SJSA1 (cell line): ENCODE measurements around the gene HCFC1. TPM values are rescaled to one million over a fixed set of nuclear protein-coding genes. Genes with fewer than 3 reads are reported as not detected.

Experiments
- DNase-seq, 2 experiments: peaks; one replicate each; pipeline ENCODE4 v3.0.0-alpha.2; 2015 to 2020; ENCODE audit warnings: low spot score in 2 of 2, low read depth in 1 of 2
- H3K27ac ChIP-seq: fragments of 250-450 bp; sonication (Bioruptor Pico); 2 replicates; pipeline ENCODE4 v1.5.1; 2020; ENCODE audit warnings: mild to moderate bottlenecking, moderate library complexity
- H3K27me3 ChIP-seq: fragments of 250-450 bp; sonication (Bioruptor Pico); replicated peaks from 2 replicates; pipeline ENCODE4 v1.5.1; 2020; ENCODE audit warnings: mild to moderate bottlenecking, moderate library complexity
- H3K36me3 ChIP-seq: fragments of 250-450 bp; sonication (Bioruptor Pico); 2 replicates; pipeline ENCODE4 v1.5.1; 2020; ENCODE audit warnings: mild to moderate bottlenecking
- H3K4me1 ChIP-seq: fragments of 250-450 bp; sonication (Bioruptor Pico); replicated peaks from 2 replicates; pipeline ENCODE4 v1.6.1; 2021; ENCODE audit warnings: mild to moderate bottlenecking
- H3K4me3 ChIP-seq: fragments of 250-450 bp; sonication (Bioruptor Pico); 2 replicates; pipeline ENCODE4 v1.5.1; 2020; ENCODE audit warnings: mild to moderate bottlenecking
- H3K9me3 ChIP-seq: fragments of 250-450 bp; sonication (Bioruptor Pico); replicated peaks from 2 replicates; pipeline ENCODE4 v1.5.1; 2020; ENCODE audit warnings: mild to moderate bottlenecking
- total RNA-seq: library from RNA; depleted of rRNA; stranded (reverse); fragments of >200 nt; shearing (Covaris generic); gene quantifications from 2 replicates; pipeline ENCODE4 v1.2.3, GENCODE V29; 2014

Gene HCFC1
- total RNA-seq, 1 experiment from 2014 or later, result 42.8 TPM

DNA sequence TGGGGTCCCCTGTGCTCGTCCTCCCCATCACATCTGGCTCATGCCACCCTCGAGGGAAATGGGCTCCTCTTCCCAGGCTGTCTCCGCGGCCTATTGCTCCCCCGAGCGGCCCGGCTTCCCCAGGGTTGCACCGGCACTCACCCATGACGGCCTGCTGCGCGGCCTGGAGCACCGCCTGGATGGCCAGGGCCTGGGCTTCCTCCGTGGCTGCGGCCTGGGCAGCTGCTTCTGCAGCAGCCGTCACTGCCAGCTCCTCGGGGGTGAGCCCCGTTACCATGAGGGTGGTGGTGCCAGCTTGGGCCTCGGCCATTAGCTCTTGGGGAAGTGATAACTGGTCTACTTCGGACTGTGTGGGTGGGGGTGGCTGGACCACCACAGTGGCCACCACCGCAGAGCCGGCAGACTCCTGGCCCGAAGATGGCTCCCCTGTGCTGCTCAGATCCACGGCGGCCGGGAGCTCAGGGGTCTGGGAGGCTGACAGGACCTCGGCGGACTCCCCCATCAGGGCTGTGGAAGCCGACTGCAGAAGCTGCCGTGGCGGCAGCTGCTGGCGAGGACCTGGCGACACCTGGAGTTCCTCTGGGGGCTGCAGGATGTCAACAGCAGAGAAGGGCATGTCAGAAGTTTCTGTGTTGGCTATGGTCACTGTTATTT is 19.1 kb downstream of the HCFC1 start:
- Histone ChIP-seq H3K4me3 (no peak overlapping the region), H3K27ac (no peak overlapping the region), H3K27me3 (no peaks in the 10 kb centered on the region), H3K4me1 (peaks cover 3% of the 10 kb centered on the region), H3K36me3 (peaks cover 85% of the 10 kb centered on the region), H3K9me3 (no peaks in the 10 kb centered on the region)
- no peak for DNase-seq

DNA sequence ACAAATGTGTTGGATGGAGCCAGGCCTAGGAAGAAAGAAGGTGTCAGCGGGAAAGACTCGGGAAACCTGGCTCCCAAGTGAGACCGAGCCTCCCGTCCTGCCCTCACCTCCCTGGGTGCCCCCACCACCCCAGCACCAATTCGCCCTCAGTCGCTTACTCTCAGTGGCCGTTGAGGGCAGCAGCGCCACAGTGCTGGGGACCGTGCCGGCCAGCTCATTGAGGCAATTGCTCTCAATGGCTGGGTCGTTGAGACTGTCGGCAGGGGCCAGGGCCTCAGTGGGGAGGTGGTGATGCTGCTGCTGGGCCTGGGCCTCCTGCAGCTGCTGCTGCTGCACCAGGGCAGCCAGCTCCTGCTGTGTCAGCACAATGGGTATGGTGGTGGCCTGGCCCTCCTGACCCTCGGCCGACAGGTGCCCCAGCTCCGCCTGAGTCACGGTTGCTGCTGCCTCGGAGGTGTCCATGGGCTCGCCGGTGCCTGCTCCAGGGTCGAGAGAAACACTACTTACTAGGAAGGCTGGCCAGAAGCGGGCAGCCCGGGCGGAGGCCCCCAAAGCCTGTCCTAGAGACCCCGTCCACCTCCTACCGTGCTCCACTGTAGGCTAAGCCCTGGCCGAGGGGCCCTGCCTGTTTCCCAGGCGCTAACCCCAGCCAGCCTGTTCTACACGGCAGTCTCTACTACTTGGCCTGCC is 19.8 kb downstream of the HCFC1 start:
- DNase-seq, result no peak
- H3K27ac ChIP-seq, result no peak overlapping the region
- H3K4me3 ChIP-seq, result no peak overlapping the region
- H3K36me3 ChIP-seq, result peaks cover 83% of the 10 kb centered on the region
- no peaks in the 10 kb centered on the region for H3K9me3 ChIP-seq
- H3K4me1 ChIP-seq, result peaks cover 3% of the 10 kb centered on the region
- H3K27me3 ChIP-seq, result no peaks in the 10 kb centered on the region

DNA sequence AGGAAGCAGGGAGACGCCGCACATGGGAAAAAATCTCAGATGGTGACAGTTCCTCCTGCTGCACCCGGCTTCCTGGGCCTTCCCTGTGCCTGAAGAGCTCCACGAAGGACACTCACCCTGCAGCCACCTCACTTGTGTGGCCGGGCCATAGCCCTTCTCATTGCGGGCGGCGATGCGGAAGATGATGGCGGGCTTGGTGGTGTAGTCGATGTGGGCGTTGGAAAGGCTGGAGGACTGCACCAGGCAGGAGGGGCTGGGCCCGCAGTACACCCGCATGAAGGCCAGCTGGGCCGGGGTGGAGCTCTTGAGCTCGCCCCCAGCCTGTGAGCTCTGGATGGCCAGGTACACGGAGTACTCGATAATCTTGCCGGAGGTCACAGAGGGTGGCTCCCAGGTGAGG is 21.5 kb downstream of the HCFC1 start:
- Histone ChIP-seq H3K27me3 (no peaks in the 10 kb centered on the region), H3K4me1 (peaks cover 3% of the 10 kb centered on the region), H3K9me3 (no peaks in the 10 kb centered on the region), H3K27ac (no peak overlapping the region), H3K36me3 (peaks cover 69% of the 10 kb centered on the region), H3K4me3 (no peak overlapping the region)
- no peak for DNase-seq

DNA sequence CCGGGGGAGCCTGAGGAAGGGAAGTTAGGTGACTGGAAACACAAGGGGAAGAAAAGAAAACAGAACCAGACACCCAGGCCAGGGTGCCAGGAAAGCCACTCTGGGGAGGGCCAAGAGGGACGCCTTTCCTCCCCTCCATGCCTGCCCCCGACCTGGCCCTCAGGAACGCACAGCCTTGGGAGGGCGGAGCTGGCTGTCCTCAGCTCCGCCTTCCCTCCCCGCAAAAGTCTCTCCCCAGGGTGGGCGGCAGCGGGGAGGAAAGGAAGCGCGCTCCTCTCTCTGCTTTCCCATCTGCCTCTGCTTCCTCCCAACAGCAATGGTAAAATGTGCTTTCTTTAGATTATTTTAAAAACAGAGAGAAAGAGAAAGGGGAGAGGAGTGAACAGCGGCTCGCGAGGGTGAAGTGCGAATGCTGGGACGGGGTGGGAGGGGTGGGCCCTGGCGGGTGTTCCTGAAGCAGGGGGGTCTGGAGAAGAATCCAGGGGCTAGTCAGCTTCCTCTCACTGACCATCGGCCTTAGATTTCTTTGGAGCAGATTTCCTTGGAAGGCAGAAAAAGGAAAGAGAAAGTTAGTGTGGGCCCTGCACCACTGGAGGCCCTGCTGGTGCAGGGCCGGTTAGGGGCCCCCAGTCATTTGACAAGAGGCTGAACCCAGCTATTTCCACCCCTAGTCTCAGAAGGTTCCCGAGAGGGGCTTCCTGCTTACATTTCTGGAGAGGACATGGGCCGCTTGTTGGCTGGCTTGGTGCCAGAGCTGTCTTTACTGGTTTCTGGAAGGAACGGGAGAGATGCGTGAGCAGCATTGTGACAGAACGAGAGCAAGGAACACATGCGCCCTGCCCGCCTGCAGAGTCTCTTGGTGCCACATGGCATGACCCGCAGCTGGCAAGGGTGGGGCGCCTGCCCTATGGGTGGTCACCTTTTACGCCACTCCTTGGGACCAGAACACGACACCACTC is 22.5 kb downstream of the HCFC1 start:
- Histone ChIP-seq H3K27me3 (no peaks in the 10 kb centered on the region), H3K27ac (no peak overlapping the region), H3K36me3 (peaks cover 59% of the 10 kb centered on the region), H3K9me3 (no peaks in the 10 kb centered on the region), H3K4me3 (no peak overlapping the region), H3K4me1 (peaks cover 3% of the 10 kb centered on the region)
- no peak for DNase-seq

DNA sequence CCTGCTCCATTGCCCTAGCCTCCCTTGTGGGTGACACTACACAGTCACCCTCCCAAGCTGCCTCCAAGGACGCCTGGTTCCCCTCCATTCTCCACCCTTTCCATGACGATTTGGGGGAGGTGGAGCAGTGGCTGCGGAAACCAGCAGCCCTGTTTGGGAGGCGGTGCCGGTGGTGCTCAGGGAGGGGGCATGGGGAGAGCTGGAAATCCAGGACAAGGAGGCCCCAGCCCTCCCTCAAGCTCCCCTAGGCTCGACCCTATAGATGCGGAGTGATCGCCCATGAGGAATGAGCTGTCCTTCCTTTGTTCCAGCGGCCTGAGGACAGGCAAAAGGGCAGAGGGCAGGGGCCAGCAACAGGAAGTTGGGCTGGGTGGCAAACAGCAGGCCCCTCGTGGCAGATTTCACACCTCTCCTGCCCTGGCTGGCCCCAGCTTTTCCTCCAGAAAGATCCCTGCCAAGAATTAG is 23.6 kb downstream of the HCFC1 start:
- Histone ChIP-seq H3K4me3 (no peak overlapping the region), H3K36me3 (peaks cover 48% of the 10 kb centered on the region), H3K27me3 (no peaks in the 10 kb centered on the region), H3K9me3 (no peaks in the 10 kb centered on the region), H3K4me1 (peaks cover under 1% of the 10 kb centered on the region), H3K27ac (no peak overlapping the region)
- no peak for DNase-seq

DNA sequence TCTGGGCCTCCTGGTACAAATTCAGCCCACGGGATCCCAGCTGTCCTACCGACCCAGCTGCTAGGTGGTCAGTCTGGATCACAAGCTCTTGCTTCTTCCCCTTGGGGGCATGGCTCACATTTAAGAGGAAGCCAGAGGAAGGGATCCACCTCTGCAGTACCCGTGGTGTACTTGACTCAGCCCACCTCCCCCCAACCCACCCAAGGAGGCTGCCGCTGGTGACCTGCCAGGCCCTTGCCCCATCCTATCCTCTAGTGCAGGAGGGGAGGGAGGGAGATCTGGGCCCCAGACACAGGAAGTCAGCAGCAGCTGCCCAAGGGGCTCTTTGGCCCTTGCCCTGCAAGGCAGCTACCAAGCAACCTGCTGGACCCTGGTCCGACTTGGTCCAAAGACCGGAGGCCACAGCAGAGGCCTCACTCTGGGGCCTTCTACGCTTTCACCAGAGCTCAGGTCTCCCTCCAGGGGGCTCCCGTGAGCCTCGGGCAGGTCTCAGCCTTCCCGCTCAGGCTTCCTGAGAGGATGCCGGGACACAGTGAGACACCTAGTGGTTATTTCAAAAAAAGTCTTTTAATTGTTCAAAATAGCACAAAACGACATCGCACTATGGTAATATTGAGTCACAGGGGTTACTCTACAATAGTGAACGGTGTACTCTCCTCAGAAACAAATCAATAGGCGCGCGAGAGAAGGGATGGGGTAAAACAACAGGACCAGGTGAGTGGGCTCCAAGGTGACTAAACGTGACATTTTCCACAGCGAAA is 24.4 kb downstream of the HCFC1 start:
- Histone ChIP-seq H3K27ac (no peak overlapping the region), H3K9me3 (no peaks in the 10 kb centered on the region), H3K36me3 (peaks cover 39% of the 10 kb centered on the region), H3K27me3 (no peaks in the 10 kb centered on the region), H3K4me3 (no peak overlapping the region), H3K4me1 (no peaks in the 10 kb centered on the region)
- peak; percentile 57 to 81 for DNase-seq

DNA sequence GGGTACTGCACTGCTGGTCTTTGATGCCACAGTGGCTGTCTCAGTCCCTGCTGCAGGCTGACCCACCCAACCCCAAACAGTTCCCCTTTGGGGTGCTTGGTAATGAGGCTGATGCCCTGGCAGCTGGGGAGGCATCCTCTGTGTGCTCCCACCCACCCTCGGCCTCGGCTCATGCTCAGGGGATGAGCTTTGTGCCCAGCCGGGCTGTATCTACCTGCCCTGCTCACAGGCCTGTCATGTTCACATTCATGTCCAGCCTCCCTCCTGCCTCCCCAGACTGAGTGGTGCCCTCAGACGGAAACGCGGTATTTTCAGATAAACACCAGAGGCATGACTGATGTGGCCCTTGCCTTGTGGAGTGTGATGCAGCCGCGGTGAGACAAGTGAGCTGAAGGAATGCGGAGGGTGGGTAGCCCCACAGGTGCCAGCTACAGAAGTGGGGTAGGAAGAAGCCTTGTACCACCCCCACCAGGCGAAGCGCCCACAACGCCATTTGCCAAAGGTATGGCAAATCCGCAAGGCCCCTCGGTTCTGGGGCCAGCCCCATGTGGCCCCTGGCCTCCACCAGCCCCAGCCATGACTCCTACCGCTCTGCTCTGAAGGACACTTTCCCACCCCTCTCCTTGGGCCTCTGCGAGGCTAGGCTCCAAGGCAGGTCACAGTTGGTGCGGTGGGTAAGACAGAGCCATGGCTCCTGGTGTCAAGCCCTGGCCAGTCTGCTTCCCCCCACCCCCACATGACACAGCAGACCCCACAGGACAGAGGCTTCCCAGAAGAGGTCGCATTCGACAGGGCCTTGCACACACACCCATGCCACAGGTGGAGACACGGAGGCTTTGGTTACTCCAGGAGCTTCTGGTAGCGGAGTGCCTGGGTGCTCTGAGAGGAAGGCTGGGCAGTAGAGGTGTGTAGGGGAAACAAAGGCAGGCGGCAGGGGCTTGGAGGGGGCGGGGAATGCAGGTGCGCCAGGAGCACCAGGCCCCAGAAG is 25.4 kb downstream of the HCFC1 start:
- no peak for DNase-seq
- Histone ChIP-seq H3K27me3 (no peaks in the 10 kb centered on the region), H3K4me1 (no peaks in the 10 kb centered on the region), H3K27ac (no peak overlapping the region), H3K9me3 (no peaks in the 10 kb centered on the region), H3K36me3 (peaks cover 30% of the 10 kb centered on the region), H3K4me3 (no peak overlapping the region)

DNA sequence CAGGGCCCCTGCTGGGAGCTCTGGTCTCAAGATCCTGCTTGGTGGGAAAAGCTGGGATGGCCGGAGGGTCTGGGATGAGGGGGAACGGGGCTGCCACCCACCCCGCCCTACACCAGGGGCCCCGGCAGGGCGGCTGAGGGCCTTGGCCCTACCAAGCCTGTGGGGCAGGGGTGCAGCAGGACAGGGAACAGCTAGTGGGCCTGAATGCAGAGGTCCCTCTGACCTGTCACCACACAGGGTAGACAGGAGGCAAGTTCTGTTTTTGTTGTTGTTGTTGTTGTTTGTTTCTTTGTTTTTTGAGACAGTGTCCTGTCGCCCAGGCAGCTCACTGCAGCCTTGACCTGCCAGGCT is 26.8 kb downstream of the HCFC1 start:
- Histone ChIP-seq H3K4me3 (no peak overlapping the region), H3K4me1 (no peaks in the 10 kb centered on the region), H3K27me3 (no peaks in the 10 kb centered on the region), H3K27ac (no peak overlapping the region), H3K9me3 (no peaks in the 10 kb centered on the region), H3K36me3 (peaks cover 15% of the 10 kb centered on the region)
- DNase-seq, result no peak

DNA sequence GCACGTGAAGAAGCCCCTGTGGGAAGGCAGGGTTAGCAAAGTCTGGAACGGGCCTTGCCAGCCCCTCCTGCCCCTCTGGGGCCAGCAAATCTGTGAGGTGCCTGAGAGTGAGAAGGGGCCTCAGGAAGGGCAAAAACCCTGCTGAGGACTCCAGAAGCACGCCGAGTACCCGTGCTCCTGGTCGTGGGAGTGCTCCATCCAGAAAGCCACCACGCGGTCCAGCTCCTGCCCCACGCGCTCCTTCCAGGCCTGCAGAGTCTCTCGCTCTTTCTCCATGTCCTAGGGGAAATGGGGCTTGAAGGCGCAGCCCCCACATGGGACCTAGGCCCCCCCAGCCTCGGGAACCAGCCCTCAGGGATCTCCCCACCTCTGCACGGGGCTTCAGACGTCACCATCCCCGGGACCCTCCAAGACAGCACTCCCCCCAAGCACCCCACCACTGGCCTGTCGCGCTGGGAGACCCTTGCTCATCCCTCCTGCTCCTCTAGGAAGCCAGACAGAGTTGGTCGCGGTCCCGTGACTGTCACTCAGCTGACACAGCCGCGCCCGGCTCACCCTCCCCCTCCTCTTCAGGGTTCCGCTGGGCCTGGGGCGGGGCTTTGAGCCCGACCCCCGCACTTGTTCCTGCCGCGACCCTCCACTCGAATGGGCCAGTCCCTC is 27.3 kb downstream of the HCFC1 start, which contains the start of gene RENBP:
TSS of gene RENBP (minus strand) at position 504 of the 660 bp plus-strand sequence. CDS start at position 471, 33 bp downstream.
- no peaks in the 10 kb centered on the region for H3K9me3 ChIP-seq
- H3K27ac ChIP-seq, result no peak within 1 kb of the TSS
- H3K27me3 ChIP-seq, result no peaks in the 10 kb centered on the region
- peaks cover 11% of the 10 kb centered on the region for H3K36me3 ChIP-seq
- H3K4me3 ChIP-seq, result no peak within 1 kb of the TSS
- DNase-seq, result no peak
- no peaks in the 10 kb centered on the region for H3K4me1 ChIP-seq

DNA sequence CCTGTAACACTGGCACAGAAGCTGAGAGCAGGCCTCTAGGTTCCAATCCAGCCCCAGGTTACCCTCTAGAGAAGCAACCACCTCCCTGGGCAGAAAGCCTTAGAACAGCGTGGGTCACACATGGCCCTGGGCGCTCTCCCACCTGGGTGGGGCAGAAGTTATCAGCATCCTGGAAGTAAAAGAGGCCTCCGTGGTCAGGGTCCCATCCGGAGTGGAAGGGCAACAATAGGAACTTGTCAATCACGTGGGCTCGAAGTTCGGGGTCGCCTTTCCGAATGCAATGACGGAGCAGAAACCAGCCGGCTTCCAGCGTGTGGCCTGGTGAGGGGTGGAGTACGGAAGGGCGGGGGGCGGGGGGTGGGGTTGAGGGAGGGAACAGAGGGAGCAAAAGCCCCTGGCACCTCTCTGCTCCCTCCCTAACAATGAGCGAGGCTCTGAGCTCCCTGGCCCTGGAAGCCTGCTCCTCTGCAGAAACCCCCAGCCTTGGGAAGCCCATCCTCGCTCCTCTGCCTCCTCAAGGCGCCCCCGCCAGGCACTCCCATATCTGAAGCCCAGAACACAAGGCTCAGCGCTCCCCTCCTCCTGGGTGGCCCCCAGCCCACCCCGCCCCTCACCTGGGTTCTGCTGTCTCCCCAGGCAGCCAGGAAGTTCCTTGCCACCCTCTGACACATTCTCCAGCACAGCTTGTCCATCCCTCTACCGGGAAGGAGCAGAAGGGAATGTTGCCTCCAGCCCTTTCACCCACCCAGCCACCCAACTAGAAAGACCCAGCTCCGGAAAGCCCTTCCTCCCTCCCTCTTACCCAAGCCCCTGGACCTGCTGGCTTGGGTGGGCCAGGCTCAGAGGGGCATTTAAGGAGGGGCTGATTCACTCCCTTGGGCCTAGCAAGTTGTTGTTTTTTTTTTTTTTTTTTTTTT is 30.0 kb downstream of the HCFC1 start:
- Histone ChIP-seq H3K27ac (no peak overlapping the region), H3K36me3 (no peaks in the 10 kb centered on the region), H3K9me3 (no peaks in the 10 kb centered on the region), H3K27me3 (no peaks in the 10 kb centered on the region), H3K4me1 (no peaks in the 10 kb centered on the region), H3K4me3 (no peak overlapping the region)
- no peak for DNase-seq

DNA sequence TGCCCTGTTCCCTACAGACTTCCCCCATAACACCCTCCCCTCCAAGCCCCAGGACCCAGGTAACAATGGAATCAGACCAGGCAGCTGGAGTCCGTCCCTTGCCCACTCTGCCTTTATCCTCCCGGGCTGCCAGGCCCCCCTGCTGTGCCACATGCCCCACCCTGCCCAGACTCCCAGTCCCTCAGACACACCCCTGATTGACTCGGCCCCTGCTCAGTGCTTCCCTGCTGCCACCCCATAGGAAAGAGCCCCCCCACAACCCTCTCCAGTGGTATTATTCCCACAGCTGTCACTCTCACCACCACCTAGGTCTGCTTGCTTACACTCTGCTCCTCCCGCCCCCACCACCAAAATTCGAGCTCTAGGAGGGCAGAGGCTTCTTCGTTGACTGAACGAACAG is 32.0 kb downstream of the HCFC1 start:
- Histone ChIP-seq H3K27ac (no peak overlapping the region), H3K4me1 (0 out of 2 replicates have a peak, but pooled peaks cover 3% of the 10 kb centered on the region)
- DNase-seq, result no peak

More for the DNA sequence above, 32.0 kb downstream of the HCFC1 start:
- Histone ChIP-seq H3K9me3 (no peaks in the 10 kb centered on the region), H3K4me3 (no peak overlapping the region), H3K27me3 (no peaks in the 10 kb centered on the region), H3K36me3 (peaks cover 2% of the 10 kb centered on the region)
